ENCODE data around the gene NXPH1. TPM values are rescaled to one million over a fixed set of nuclear protein-coding genes. Genes with fewer than 3 reads are reported as not detected.
A peak's percentile ranks its signal among the peaks of the same experiment; 100 is the strongest.

The NXPH1 gene
- total and polyA plus RNA-seq, 2 experiments from 2014 or later, result 0.45 to 3.0 TPM

- TF ChIP-seq REST (IDR thresholded peaks at IDR 0.05; ENCODE audit: unreplicated experiment) (no peak), ETS1 (IDR thresholded peaks at IDR 0.05) (no peak)
Observed at GRCh38 chr7:8618441-8619070, 185.1 kb downstream of the NXPH1 start (continued).

- Histone ChIP-seq H3K27me3 (ENCODE audit: insufficient read depth) (no peaks in the 10 kb centered on the region), H4K20me1 (replicated peaks; ENCODE audit: insufficient read depth) (no peaks in the 10 kb centered on the region), H3K4me1 (ENCODE audit: insufficient read depth) (peaks cover 29% of the 10 kb centered on the region), H3K4me3 (no peak overlapping the region), H3K79me2 (replicated peaks; ENCODE audit: insufficient read depth) (no peaks in the 10 kb centered on the region), H3K36me3 (ENCODE audit: insufficient read depth) (no peaks in the 10 kb centered on the region), H3F3A (replicated peaks; ENCODE audit: low read depth) (no peaks in the 10 kb centered on the region), H3K27ac (ENCODE audit: low read depth) (0 out of 2 replicates have a peak overlapping the region, but pooled peaks have one; percentile 21), H3K4me2 (no peak overlapping the region), H2AFZ (peak overlapping the region; percentile 38; the same call in 1 of the 2 replicates), H3K9me2 (ENCODE audit: insufficient read depth) (peaks cover 3% of the 10 kb centered on the region; the same call in 1 of the 2 replicates)
- Mint-ChIP-seq H3K4me1 (peaks cover 31% of the 10 kb centered on the region), H3K27me3 (ENCODE audit: insufficient read depth, low read depth, poor library complexity) (no peaks in the 10 kb centered on the region), H3K36me3 (ENCODE audit: low read depth) (no peaks in the 10 kb centered on the region), H3K4me3 (no peak overlapping the region), H3K9me3 (no peaks in the 10 kb centered on the region), H3K27ac (peak overlapping the region; percentile 34; the same call in 1 of the 2 replicates)
- ATAC-seq (peak; percentile 55), DNase-seq (ENCODE audit: low spot score) (peak; percentile 5)
- TF ChIP-seq ZNF114 (CRISPR knock-in tag; IDR thresholded peaks at IDR 0.05) (no peak), JUNB (IDR thresholded peaks at IDR 0.05; ENCODE audit: unreplicated experiment) (no peak), EZH2phosphoT487 (IDR thresholded peaks at IDR 0.05; ENCODE audit: unreplicated experiment) (no peak), EZH2 (IDR thresholded peaks at IDR 0.05; ENCODE audit: low read depth, unreplicated experiment) (no peak), REST (IDR thresholded peaks at IDR 0.05; ENCODE audit: unreplicated experiment) (no peak), STAT1 (IDR thresholded peaks at IDR 0.05; ENCODE audit: unreplicated experiment) (no peak), ZNF462 (CRISPR knock-in tag; IDR thresholded peaks at IDR 0.05) (no peak), POLR2AphosphoS5 (IDR thresholded peaks at IDR 0.05; ENCODE audit: low read depth) (no peak), CREB1 (CRISPR knock-in tag; IDR thresholded peaks at IDR 0.05; ENCODE audit: low read depth) (no peak)
Observed at GRCh38 chr7:8620169-8620568, 186.8 kb downstream of the NXPH1 start.
